GM19395 (cell line): ENCODE measurements around the gene STAT5B.
A peak's percentile ranks its signal among the peaks of the same experiment; 100 is the strongest.
"Not testable (repeated sequence)": the region's sequence is repeated elsewhere in the genome, so short reads cannot be mapped to it uniquely, and the experiment has no call there.

ENCODE experiments used
- ATAC-seq: cut with Tn5 transposase; IDR thresholded peaks from one replicate; pipeline ENCODE4 v1.9.1; 2021; ENCODE audit warnings: mild to moderate bottlenecking, moderate library complexity; ENCODE audit not compliant: unreplicated experiment

The STAT5B gene

GRCh38 chr17:42271006-42271778 lies 5.0 kb downstream of the STAT5B start:
- no peak for ATAC-seq

- no peak for ATAC-seq
These were observed 5.6 kb downstream of the STAT5B start for GRCh38 chr17:42270596-42270995.

- ATAC-seq: no peak
These were observed 6.0 kb downstream of the STAT5B start for GRCh38 chr17:42270170-42270535.

- no peak for ATAC-seq
These were observed 8.0 kb downstream of the STAT5B start for GRCh38 chr17:42268236-42268635.

GRCh38 chr17:42266918-42267766 lies 9.0 kb downstream of the STAT5B start:
- ATAC-seq: no peak

- no peak for ATAC-seq
These were observed 9.7 kb downstream of the STAT5B start for GRCh38 chr17:42266462-42266861.

GRCh38 chr17:42264366-42264765 lies 11.8 kb downstream of the STAT5B start:
- ATAC-seq: not testable (repeated sequence)

GRCh38 chr17:42260318-42260717 lies 15.9 kb downstream of the STAT5B start:
- ATAC-seq: no peak

- ATAC-seq: no peak
These were observed 20.7 kb downstream of the STAT5B start for GRCh38 chr17:42255445-42255844.

- ATAC-seq: no peak
These were observed 22.6 kb downstream of the STAT5B start for GRCh38 chr17:42253578-42253977.

GRCh38 chr17:42252597-42253550 lies 23.3 kb downstream of the STAT5B start:
- no peak for ATAC-seq

GRCh38 chr17:42251115-42251514 lies 25.1 kb downstream of the STAT5B start:
- no peak for ATAC-seq

GRCh38 chr17:42249681-42250446 lies 26.3 kb downstream of the STAT5B start:
- ATAC-seq: no peak

GRCh38 chr17:42248351-42249179 lies 27.6 kb downstream of the STAT5B start:
- ATAC-seq: peak; percentile 88

GRCh38 chr17:42247734-42248133 lies 28.5 kb downstream of the STAT5B start:
- ATAC-seq: no peak

- no peak for ATAC-seq
These were observed 29.7 kb downstream of the STAT5B start for GRCh38 chr17:42246515-42246914.

GRCh38 chr17:42245183-42245582 lies 31.0 kb downstream of the STAT5B start:
- ATAC-seq: not testable (repeated sequence)

- ATAC-seq: not testable (repeated sequence)
These were observed 32.1 kb downstream of the STAT5B start for GRCh38 chr17:42244116-42244515.

- ATAC-seq: no peak
These were observed 32.7 kb downstream of the STAT5B start for GRCh38 chr17:42243493-42243982.
